Loucy (cell line): ENCODE data around the gene TTLL5.

ENCODE experiments used
- H2AFZ ChIP-seq: fragments of 200-600 bp; sonication (generic); 2 replicates; pipeline ENCODE4 v1.6.0; 2016; ENCODE audit warnings: antibody characterized with exemption, mild to moderate bottlenecking, low read length, moderate library complexity
- H3F3A ChIP-seq: fragments of 200-600 bp; 2 replicates; pipeline ENCODE4 v1.6.0; 2016; ENCODE audit warnings: antibody characterized with exemption, low read depth, mild to moderate bottlenecking
- H3K27me3 ChIP-seq: fragments of 200-600 bp; sonication (generic); 2 replicates; pipeline ENCODE4 v1.6.1; 2014; ENCODE audit warnings: low read length, mild to moderate bottlenecking; ENCODE audit not compliant: insufficient read depth, poor library complexity, severe bottlenecking
- H3K36me3 ChIP-seq: fragments of 200-600 bp; sonication (generic); 2 replicates; pipeline ENCODE4 v1.6.1; 2016; ENCODE audit warnings: low read length; ENCODE audit not compliant: insufficient read depth
- H3K4me1 ChIP-seq: fragments of 200-600 bp; sonication (generic); 2 replicates; pipeline ENCODE4 v1.5.1; 2014; ENCODE audit warnings: low read length, mild to moderate bottlenecking; ENCODE audit not compliant: insufficient read depth, poor library complexity, severe bottlenecking
- H3K4me2 ChIP-seq: fragments of 200-600 bp; sonication (generic); 2 replicates; pipeline ENCODE4 v1.6.0; 2014; ENCODE audit warnings: antibody characterized with exemption, low read length, low read depth, mild to moderate bottlenecking; ENCODE audit not compliant: poor library complexity, severe bottlenecking
- H3K4me3 ChIP-seq: fragments of 200-600 bp; sonication (generic); 2 replicates; pipeline ENCODE4 v1.5.1; 2014; ENCODE audit warnings: low read length, mild to moderate bottlenecking, mixed read lengths; ENCODE audit not compliant: poor library complexity, severe bottlenecking
- H3K79me2 ChIP-seq: fragments of 200-600 bp; sonication (generic); 2 replicates; pipeline ENCODE4 v1.6.1; 2014; ENCODE audit warnings: low read length; ENCODE audit not compliant: insufficient read depth
- H3K9ac ChIP-seq: fragments of 200-600 bp; sonication (generic); 2 replicates; pipeline ENCODE4 v1.6.0; 2014; ENCODE audit warnings: mild to moderate bottlenecking, low read depth, low read length, moderate library complexity; ENCODE audit not compliant: poor library complexity, severe bottlenecking
- H3K9me2 ChIP-seq: fragments of 200-600 bp; sonication (generic); replicated peaks from 2 replicates; pipeline ENCODE4 v1.6.1; 2016; ENCODE audit warnings: low read depth, low read length, mixed read lengths
- H3K9me3 ChIP-seq: fragments of 200-600 bp; sonication (generic); 2 replicates; pipeline ENCODE4 v1.6.1; 2014; ENCODE audit warnings: mild to moderate bottlenecking, antibody characterized with exemption, low read length, low read depth; ENCODE audit not compliant: insufficient read depth
- H4K20me1 ChIP-seq: fragments of 200-600 bp; sonication (generic); 2 replicates; pipeline ENCODE4 v1.6.0; 2014; ENCODE audit warnings: antibody characterized with exemption, low read length, mild to moderate bottlenecking; ENCODE audit not compliant: insufficient read depth, poor library complexity, severe bottlenecking
- CTCF ChIP-seq: fragments of 200-600 bp; sonication (generic); conservative IDR thresholded peaks from 2 replicates; pipeline ENCODE4 v1.5.1; 2014; ENCODE audit warnings: mild to moderate bottlenecking, antibody characterized with exemption, low read length
- EZH2phosphoT487 ChIP-seq: fragments of 200-600 bp; IDR thresholded peaks from 2 replicates; pipeline ENCODE4 v1.6.1; 2018; ENCODE audit warnings: antibody characterized with exemption, mild to moderate bottlenecking, moderate library complexity, borderline replicate concordance

Gene TTLL5

DNA sequence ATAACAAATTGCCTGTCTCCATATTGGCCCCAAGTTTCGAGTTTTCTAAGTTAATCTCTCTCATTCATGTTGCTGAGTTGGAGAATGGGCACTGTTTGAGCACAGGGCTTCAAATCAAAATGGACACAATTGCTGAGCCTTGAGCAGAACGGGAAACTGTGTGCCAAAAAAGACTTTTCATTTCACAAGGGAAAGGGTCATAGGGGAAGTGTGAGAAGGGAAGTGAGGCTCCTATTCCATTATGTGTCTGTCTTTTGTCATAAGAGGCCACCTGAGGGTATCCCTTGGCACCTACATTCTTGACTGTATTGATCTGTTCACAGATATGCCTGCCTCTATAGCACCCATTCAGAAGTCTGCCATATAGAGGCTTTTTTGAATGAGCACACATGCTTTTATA lies 59.1 kb downstream of the TTLL5 start:
- H3K4me3 ChIP-seq, result no peak overlapping the region
- no peaks in the 10 kb centered on the region for H3K9me2 ChIP-seq
- H3K4me1 ChIP-seq, result peaks cover 6% of the 10 kb centered on the region
- no peak overlapping the region for H3K4me2 ChIP-seq
- H3K36me3 ChIP-seq, result peaks cover 63% of the 10 kb centered on the region
- no peaks in the 10 kb centered on the region for H3K9me3 ChIP-seq
- no peaks in the 10 kb centered on the region for H3K79me2 ChIP-seq
- no peak overlapping the region for H3K9ac ChIP-seq
- TF ChIP-seq CTCF (no peak), EZH2phosphoT487 (no peak)
- H3K27me3 ChIP-seq, result no peaks in the 10 kb centered on the region
- no peak overlapping the region for H2AFZ ChIP-seq
- H4K20me1 ChIP-seq, result no peaks in the 10 kb centered on the region
- H3F3A ChIP-seq, result no peaks in the 10 kb centered on the region

DNA sequence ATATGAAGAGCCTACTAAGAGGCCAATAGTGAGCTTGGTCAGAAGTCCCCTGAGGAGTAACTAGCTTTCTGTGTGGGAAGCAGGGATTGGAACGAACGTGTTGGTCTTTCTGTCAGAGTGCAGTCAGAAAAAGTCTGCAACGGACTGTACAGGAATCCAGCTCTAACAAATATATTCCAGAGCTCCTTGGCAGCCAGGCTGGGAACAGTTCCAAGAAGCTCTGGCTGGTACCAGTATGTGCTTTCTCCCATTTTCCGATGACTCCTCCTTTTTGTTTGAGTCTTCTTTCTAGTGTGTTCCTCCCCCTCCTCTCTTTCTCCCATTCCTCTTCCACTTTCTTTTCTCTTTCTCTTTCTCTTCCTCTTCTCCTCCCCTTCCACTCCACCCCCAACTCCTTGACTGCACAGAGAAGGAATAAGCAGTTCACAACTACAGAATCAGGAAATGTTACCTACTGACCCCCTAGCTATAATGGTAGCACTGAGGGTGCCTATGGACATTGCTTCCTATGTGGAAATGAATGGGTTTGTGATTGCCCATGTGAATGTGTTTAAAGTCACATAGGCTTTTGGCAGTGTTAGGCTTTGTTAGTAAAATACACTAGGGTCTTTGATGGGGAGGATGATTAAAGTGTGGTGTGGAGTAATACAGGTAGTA lies 59.9 kb downstream of the TTLL5 start:
- Histone ChIP-seq H3K4me3 (no peak overlapping the region), H3K27me3 (no peaks in the 10 kb centered on the region), H3K36me3 (peaks cover 63% of the 10 kb centered on the region), H3K4me2 (no peak overlapping the region), H3K9ac (no peak overlapping the region), H3K4me1 (peaks cover 6% of the 10 kb centered on the region), H3K9me3 (no peaks in the 10 kb centered on the region), H2AFZ (no peak overlapping the region), H3F3A (no peaks in the 10 kb centered on the region), H4K20me1 (no peaks in the 10 kb centered on the region), H3K9me2 (no peaks in the 10 kb centered on the region), H3K79me2 (no peaks in the 10 kb centered on the region)
- TF ChIP-seq CTCF, result no peak
- TF ChIP-seq EZH2phosphoT487, result no peak

DNA sequence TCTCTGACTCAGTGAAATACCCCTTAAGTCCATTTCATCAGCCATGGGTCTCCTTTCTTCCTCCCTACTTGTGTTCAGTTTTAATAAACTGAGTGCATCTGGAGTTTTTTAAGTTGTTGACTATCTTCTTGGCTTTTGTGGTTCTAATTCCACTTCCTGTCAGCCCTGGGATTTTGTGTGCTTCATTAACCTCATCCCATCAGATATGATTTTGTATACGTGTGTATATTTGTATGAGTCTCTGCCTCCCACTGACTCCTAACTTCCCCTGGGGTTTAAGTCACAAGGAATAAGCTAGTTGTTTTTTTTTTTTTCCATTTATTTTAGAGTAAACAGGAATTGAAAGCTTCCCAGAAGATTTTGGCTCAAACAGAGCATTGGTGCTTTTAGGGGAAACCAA lies 62.7 kb downstream of the TTLL5 start:
- no peak for TF ChIP-seq CTCF
- no peak for TF ChIP-seq EZH2phosphoT487
- H3K4me2 ChIP-seq, result no peak overlapping the region
- H4K20me1 ChIP-seq, result no peaks in the 10 kb centered on the region
- H3K36me3 ChIP-seq, result peaks cover 64% of the 10 kb centered on the region
- H2AFZ ChIP-seq, result no peak overlapping the region
- H3K9me3 ChIP-seq, result peaks cover 8% of the 10 kb centered on the region
- no peaks in the 10 kb centered on the region for H3K9me2 ChIP-seq
- H3F3A ChIP-seq, result no peaks in the 10 kb centered on the region
- no peaks in the 10 kb centered on the region for H3K27me3 ChIP-seq
- no peak overlapping the region for H3K9ac ChIP-seq
- H3K4me3 ChIP-seq, result no peak overlapping the region
- no peaks in the 10 kb centered on the region for H3K79me2 ChIP-seq
- peaks cover 6% of the 10 kb centered on the region for H3K4me1 ChIP-seq
